NB4 (cell line): Measurements from ENCODE around the gene LTK.

Experiments used
- TF ChIP-seq, protein P1 (sequence below): IDR thresholded peaks from one replicate; pipeline ENCODE4 v1.5.1; 2012; ENCODE audit warnings: low read depth, low read length
- TF ChIP-seq, protein P2 (sequence below): IDR thresholded peaks from 2 replicates; pipeline ENCODE4 v1.6.1; 2011; ENCODE audit warnings: low read depth, low read length

DNA sequence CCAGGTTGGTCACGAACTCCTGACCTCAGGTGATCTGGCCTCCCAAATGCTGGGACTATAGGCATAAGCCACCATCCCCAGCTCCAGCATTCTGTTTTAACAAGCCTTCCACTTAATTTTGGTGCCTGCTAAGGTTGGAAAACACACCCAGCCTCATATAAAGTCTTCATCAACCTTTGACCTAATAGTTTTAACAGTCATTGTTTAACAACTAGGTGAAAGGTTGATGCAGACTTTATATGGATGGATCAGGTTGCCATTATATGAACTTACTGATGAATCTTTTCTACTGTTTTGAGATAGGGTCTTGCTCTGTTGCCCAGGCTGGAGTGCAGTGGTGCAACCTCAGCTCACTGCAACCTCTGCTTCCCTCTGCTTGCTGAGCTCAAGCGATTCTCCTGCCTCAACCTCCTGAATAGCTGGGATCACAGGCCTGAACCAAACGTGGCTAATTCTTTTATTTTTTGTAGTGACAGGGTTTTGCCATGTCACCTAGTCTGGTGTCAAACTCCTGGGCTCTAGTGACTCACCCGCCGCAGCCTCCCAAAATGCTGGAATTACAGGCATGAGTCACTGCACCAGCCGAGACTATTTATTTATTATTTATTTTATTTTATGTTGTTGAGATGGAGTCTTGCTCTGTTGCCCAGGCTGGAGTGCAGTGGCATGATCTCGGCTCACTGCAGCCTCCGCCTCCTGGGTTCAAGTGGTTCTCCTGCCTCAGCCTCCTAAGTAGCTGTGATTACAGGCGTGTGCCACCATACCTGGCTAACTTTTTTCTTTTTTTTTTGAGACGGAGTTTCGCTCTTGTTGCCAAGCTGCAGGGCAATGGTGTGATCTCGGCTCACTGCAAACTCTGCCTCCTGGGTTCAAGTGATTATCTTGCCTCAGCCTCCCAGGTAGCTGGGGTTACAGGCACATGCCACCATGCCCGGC lies 33.5 kb upstream of the LTK start:
- TF ChIP-seq, protein P1, sequence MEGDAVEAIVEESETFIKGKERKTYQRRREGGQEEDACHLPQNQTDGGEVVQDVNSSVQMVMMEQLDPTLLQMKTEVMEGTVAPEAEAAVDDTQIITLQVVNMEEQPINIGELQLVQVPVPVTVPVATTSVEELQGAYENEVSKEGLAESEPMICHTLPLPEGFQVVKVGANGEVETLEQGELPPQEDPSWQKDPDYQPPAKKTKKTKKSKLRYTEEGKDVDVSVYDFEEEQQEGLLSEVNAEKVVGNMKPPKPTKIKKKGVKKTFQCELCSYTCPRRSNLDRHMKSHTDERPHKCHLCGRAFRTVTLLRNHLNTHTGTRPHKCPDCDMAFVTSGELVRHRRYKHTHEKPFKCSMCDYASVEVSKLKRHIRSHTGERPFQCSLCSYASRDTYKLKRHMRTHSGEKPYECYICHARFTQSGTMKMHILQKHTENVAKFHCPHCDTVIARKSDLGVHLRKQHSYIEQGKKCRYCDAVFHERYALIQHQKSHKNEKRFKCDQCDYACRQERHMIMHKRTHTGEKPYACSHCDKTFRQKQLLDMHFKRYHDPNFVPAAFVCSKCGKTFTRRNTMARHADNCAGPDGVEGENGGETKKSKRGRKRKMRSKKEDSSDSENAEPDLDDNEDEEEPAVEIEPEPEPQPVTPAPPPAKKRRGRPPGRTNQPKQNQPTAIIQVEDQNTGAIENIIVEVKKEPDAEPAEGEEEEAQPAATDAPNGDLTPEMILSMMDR: no peak
- TF ChIP-seq, protein P2, sequence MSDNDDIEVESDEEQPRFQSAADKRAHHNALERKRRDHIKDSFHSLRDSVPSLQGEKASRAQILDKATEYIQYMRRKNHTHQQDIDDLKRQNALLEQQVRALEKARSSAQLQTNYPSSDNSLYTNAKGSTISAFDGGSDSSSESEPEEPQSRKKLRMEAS: no peak
